Measurements from ENCODE around the gene HLTF.

Gene HLTF

DNA sequence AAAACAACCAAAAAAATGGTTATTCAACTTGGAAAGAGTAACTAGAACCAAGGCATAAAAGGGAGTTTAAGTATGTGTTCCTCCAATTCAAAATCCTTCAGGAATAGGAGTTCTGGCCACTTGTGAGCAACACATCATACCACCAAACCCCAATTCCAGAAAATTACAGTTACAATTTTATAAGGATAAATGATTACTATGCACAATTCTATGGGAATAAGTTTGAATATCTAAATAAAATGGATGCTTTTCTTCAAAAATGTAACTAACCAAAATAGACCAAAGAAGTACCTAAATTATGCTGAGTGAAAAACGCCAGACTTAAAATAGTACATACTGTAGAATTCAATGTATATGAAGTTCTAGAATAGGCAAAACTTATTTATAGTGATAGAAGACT is 4.6 kb downstream of the HLTF start:
- no peak for DNase-seq

DNA sequence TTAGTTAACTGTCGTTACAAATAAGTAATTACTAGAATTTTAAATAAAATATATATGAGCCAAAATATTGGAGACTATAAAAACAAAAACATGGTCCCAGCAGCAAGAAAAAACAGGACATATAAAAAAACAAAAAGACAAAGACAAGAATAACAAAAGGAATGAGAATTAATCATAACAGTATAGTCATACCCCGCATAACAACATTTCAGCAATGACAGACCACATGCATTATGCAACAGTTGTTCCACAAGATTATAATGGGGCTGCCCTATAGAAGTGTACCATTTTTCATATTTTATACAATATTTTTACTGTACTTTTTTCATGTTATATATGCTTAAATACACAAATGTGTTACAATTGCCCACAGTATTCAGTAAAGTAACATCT is 5.6 kb downstream of the HLTF start:
- DNase-seq, result no peak

DNA sequence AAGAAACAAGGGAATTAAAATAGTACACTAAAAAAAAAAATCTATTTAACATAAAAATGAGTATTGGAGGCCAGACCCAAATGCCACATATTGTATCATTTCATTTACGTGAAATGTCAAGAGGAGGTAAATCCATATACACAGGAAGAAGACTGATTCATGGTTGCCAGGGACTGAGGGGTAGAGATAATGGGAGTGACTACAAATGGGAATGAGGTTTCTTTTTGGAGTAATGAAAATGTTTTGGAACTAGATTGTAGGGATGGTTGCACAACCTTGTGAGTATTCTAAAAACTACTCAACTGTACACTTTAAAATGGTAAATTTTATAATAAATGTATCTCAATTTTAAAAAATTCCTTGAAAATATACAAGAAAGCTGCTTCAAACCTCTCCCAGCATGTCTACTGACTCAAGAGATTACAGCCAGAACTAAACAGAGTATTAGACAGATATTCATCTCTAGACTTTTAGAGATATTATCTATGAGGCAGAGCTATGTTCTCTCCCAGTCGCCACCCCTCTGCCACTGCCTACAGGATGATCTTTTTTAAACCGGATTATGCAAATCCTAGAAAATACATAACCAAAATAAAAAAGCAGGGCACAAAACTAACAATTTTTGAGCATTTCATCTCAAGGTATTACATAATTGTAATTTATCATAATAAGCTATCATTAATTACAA is 6.2 kb downstream of the HLTF start:
- no peak for DNase-seq

DNA sequence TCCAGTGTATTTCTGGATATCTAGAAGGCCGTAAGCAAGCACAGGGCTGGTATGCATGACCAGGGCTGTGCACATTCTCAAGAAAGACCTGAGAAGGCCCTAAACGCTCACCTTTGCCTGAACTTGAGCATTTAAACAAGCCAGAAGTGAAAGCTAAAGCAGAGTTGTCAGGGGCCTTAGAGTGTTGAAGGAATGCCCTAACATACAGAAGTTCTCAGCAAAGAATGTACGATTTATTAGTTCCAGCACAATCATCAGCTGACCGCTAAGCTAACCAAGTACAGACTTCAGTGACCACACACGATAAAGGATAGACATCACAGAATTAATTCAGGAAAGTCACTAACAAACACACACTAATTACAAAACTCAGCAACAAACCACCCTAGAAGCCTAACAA is 8.7 kb downstream of the HLTF start:
- DNase-seq, result no peak

DNA sequence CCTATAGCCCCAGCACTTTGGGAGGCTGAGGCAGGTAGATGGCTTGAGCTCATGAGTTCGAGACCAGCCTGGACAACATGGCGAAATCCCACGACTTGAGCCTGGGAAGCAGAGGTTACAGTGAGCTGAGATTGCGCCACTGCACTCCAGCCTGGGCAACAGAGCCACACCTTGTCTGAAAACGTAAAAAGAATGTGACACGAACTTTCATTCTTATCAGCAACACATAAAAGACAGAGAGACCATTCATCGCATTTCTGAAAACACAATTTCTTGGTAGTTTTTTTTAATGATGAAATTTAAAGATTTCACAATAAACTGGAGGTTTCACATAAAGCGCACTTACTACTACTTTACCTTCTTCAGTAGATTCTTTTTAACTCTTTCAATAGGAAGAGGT is 18.4 kb downstream of the HLTF start:
- no peak for DNase-seq

DNA sequence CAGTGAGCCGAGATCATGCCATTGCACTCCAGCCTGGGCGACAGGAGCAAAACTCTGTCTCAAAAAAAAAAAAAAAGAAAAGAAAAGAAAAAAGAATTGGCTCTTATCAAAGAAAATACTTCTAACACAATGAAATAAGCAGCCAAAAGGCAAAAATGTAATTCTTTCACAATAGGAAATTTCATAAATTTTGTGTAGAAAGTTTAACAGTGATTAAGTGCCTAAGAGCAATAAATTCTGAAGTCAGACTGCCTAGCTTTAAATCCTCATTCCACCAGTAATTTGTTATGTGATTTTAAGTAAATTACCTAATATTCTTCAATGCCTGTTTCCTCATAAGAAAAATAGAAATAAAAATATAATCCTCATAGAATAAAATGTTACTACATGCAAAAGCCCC is 24.6 kb downstream of the HLTF start:
- no peak for DNase-seq

DNA sequence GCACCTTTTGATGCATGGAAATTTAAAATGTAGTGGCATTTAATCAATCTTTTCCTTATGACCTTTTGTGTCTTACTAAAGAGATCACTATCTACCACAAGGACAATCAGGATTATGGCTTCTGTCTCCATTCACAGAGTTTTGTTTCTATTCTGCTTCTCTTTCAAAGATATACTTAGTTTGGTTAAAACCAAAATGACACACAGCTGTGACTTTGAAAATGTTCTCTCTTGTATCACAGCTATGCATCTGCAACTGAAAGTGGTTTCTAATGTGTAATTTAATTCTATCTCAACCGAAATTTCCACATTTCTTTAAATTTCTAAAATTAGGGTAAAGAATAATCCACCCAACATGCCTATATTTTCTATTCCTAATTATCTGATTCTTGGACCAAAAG is 27.7 kb downstream of the HLTF start:
- DNase-seq, result no peak

DNA sequence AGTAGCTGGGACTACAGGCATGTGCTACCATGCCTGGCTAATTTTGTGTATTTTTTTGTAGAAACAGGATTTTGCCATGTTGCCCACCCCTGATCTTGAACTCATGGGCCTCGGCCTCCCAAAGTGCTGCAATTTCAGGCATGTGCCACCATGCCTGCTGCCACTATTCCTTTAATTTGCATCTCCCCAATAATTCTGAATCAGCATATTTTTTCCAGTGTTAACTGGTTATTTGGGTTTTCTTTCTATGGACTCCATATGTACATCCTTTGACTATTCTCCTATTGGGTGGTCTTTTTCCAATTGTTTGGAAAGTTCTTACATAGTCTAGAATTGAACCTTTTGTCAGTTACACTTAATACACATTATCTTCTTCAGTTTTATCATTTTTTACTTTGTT is 28.1 kb downstream of the HLTF start:
- no peak for DNase-seq

DNA sequence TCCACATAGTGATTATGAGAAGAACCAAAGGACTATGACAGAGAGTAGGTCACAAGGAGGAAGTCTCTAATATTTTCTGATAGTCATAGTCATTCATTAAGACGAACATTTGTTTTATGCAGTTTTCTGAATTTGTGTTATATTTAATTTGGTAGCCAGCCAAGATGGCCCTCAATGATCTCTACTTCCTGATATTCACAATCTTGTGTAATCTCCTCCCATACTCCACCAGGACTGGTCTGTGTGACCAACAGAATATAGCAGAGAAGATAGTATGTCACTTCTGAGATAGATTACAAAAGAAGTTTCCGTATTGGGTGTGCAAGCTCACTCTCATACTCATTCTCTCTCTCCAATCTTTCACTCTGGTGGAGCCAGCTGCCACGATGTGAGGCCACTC is 30.8 kb downstream of the HLTF start:
- no peak for DNase-seq

DNA sequence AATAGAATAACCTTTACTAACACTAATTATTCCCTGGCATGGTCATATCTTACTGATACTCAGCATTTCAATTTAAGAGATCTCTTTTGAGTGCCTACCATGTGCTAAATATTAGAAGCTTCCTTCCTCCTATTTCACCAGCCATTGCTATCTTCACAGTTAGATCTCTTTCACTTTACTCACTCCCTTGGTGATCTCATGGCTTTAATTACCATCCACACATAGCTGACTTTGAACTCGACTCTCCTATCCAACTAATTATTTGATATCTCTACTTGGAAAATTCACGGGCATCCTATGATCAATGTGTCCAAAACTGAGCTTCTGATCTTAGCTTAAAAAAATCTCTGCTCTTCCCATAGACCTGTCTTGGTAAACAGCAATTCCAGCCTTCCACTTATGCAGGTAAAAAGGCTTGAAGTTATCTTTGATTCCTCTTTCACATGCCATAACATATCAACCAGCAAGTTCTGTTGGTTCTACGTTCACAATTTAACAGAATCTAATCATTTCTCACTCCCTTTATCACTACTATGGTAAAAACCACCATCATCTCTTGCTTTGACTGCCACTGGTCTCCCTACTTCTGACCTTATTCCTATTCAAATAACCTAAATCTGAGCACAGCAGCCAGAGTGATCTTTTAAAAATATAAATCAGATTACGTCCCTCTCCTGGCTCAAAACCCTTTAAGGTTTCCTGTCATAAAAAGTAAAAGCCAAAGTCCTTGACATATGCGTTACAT is 41.8 kb downstream of the HLTF start:
- no peak for DNase-seq

DNA sequence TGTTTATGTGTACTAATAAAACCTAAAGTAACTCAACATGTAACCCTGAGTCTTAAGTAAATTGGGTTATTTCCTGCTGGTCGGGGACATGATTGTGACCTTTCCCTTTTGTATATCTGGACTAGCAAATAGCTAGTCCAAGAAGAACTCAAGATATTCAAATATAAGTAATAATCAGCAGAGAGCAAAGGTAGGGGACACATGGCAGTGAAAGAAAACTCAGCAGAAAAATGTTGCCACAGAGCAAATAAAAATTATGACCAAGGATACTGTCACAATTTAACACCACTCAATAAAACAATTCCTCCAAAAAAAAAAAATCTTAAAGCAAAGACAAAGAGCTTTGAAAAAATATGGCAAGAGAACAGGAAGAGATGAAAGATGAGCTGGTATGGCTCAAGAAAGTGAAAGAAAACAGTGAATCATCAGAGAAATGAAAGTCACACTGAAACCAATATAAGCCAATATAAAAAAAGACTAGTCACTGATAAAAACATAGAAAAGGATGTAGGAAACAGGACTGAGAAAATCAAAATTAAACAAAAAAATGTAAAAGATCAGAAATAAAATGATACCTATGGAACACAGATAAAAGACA is 43.4 kb downstream of the HLTF start:
- peak in 1 of 2 donors; percentile 12 for DNase-seq

DNA sequence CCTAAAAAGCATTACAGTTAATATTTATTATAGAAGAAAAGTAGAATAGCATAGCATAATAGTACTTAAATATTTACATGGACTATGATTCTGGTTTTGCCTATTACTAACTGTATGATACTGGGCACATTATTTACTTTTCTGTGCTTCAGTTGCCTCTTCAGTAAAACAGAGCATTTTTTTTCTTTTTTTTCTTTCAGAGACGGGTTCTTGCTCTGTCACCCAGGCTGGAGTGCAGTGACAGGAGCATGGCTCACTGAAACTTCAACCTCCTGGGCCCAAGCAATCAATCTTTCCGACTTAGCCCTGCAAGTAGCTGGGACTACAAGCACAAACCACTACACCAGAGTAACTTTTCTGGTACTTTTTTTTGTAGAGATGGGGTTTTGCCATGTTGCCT is 48.0 kb downstream of the HLTF start:
- DNase-seq, result no peak

DNA sequence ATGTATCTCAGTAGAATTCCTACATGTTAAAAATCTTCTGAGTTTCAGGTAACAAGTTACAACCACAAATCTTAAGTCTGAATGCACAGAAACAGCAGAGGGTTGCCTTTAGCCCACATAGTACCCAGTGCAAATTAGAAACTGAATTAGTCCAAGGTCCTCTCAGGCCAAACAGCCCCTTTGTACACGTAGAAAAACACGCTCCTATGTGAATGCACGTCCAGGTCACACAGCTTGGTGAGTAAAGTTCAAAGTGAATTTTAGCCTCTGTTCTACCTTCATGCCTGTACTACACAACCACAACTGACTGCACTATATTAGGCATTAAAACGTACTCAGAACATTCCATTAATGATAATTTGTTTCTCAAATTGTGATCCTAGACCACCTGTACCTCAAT is 48.6 kb downstream of the HLTF start:
- DNase-seq, result no peak

DNA sequence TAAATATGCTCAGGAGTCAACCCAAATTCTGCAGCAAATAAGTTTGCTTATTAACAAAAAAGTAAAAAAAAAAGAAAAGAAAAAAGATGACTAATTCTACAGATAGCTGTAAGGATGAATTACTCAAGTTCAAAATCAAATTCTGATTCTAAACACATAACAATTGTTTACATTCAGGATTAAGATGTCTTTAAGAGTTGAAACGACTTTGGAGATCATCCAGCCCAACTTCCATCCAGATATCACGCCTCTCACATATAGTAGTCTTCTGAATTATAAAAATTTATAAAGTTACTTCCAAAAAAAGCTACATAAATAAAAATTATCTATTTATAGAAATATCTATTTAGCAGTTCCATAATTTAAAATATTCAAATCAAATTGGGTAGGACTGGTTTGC is 55.2 kb downstream of the HLTF start:
- no peak for DNase-seq

DNA sequence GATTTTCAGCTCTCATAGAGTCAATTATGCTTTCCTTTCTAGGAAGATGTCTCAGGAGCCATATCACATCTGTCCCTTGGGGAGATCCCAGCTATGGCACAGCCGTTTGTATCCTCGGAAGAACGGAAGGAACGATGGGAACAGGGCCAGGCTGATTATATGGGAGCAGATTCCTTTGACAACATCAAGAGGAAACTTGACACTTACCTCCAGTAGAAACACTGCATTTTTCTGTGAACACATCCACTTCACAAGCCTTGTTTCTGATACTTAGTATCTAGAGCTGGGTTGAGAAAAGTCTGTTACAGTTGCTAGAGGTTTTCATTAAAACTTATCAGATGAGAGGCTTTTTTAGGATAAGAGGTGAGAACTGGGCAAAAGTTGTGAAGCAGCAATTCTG is 59.6 kb downstream of the HLTF start:
- no peak for DNase-seq

DNA sequence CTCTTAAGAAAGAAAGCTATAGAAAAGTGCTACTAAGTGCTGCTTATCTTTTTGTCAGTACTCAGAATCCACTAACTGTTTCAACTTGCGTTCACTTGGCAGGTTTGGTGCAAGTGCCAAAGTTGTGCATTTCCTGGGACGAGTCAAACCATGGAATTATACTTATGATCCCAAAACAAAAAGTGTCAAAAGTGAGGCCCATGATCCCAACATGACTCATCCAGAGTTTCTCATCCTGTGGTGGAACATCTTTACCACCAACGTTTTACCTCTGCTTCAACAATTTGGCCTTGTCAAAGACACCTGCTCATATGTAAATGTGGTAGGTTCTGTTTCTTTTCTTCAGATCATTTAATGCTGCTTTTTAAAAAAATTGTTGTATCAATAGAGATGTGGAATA is 62.4 kb downstream of the HLTF start:
- no peak for DNase-seq

DNA sequence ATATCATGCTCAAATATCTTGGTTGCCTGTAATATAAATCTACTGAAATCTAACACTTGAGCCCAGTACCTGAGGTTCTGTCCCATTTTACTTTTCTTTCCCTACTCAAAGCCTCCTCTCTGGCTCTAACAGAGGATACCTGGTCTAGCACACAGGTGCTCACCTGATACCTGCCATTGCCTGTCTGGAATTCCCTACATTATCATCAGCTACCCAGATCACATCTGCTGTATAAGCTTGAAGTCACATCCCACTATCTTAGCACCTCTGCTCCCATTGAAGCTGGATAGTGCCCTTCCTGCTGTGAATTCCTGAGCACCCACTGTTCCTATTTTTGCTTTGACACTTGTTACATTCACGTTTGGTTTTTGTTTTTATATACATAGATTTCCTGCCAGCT is 64.5 kb downstream of the HLTF start:
- no peak for DNase-seq

DNA sequence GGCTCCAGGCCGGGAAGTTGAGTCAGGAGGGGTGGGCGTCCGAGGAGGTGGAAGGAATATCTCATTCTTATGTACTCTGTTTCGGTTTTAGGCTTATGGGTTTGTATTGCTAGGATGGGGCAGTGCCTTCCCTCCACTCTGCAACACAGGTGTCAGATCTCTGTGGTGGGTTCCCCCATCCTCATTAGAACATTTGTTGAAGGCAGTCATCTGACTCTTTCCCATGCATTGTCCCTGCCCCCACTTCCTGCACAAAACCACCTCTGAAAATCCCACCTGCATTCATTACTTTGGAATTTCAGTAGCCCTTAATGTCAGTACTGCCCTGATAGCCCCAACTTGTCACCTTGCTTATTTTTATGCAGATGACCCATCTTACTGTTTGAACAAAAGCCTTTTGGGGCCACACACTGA is 65.5 kb downstream of the HLTF start:
- DNase-seq, result no peak

DNA sequence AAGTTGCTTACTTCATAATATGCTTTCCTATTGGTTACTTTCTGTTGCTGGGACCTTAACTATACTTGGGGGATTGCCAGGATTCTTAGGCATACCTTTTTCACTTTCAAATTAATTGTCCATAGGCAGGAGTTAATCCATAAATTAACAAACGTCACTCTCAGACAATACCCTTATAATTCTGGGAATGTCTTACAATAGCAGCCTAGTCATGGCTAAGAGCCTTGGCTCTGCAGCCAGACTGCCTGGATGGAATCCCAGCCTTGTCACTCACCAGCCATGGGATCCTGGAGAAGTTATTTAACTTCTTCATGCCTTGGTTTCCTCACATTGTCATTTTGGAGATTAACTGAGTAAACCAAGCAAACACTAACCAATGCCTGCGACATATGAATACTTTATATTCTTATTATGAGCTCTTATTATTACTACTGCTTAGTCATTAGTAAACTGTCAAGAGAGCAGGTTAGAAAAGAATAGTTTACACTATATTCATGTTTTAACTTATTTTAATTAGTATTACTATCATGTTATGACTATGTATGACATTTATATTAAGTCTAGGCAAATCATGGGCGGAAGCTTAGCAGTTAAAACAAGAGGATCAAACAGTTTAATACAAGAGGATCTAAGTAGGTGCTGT is 66.0 kb downstream of the HLTF start:
- DNase-seq, result no peak

DNA sequence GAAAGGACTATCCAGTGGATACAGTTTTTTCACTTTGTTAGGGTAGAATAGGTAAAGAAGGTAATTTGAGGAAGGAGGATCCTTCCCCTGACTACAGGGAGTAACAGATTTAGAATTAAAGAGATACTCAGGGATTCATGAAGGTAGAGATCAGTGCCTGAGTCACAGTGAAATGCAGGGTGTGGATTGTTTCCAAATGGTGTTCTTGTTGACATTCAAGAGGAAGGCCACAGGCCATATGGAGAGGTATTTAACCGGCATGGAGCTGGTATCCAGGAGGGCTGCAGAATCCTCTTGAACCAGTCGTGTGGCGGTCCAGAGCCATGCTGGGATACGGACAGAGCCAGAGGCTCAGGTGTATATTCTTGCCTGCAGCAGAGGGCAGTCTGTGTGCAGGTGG is 66.8 kb downstream of the HLTF start:
- DNase-seq, result no peak

DNA sequence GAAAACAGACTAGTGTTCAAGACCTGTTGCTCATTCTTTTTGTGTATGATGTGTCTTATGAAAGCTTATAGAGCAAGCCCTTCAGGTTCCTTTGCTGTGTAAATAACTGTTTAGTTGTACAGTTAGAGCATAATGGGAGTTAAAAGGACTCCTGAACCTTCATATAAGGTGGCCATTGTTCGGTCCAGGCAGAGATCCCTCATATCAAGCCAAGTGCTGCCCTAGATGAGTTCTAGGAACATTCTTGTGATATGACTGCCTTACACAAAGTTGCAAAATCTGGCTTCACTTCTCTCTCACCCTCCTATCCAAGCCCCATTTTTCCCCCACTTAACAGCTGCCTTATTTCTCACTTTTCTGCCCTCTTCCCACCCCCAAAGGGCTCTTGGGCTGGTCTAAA is 68.1 kb downstream of the HLTF start:
- DNase-seq, result no peak

DNA sequence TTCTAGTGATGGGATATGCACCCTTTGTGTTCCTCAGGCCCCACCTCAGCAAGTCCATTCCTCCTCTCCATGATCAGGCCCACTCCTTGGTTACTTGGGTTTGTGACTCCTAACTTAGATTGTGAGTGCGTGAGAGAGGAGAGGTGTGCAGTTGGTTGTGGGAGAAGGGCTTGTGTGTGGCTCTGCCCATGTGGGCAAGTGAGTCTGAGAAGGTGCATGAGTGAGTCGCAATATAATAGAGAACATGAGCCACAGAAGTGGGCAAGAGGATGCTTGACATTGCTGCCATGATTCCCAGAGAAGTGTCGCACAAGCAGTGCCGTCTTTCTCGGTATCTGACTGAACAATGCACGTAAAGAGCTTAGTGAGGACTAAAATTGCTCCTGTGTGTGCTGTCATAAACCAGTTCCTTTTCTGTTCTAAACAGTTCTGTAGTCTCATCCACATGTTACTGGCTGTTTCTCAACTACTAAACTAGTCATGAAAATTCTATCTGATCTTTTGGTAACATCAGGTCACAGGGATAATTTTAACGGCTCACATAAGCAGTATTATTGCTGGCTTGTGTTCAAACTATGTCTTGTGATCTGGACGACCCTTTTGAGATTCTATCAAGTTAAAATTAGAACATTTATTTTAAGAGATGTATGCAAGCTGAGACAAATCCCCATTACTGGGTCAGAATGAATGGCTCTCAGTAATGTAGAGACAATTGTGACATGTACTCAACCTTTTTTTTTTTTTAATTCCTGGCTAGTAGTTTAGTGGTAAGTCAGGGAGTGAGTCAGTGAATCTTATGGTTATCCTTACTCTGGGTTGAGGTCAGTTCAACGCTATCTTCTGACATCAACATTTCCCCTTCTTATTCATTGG is 69.4 kb downstream of the HLTF start:
- no peak for DNase-seq

DNA sequence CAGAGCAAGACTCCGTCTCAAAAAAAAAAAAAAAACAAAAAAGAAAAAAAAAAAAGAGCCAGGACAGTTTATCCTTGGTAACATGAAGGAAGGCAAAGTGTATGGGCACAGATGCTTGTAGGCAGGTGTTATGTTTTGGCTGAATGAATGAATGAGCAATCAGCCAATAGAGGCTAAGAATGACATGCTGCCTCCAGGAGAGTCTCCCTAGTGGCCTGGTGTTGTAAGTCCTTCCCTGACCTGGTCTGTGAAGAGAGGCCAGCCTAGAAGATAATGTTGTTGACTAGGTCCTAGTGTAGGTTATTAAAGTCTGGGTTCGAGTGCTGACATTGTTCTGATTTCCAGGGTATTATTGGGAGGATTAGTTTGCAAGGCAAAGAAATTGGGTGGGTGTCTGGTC is 70.1 kb downstream of the HLTF start:
- DNase-seq, result no peak

Data from CD4-positive, alpha-beta T cell treated with Interferon alpha-2 for 1 hour (primary cell).